ENCODE measurements around the gene CCR2.

GRCh38 chr3:46335541-46335940 lies 18.4 kb upstream of the CCR2 start:
- TF ChIP-seq POLR2AphosphoS5 (IDR thresholded peaks at IDR 0.05): no peak
- no peak for TF ChIP-seq POLR2A (IDR thresholded peaks at IDR 0.05)
